Activated gamma-delta T cell treated with anti-CD3 and anti-CD28 coated beads, Interleukin-2, amount 50 U/mL, for 16 hours (primary cell): ENCODE results near the gene ATL2.
"Not testable (repeated sequence)": the region's sequence is repeated elsewhere in the genome, so short reads cannot be mapped to it uniquely, and the experiment has no call there.

Experiments
- DNase-seq: peaks from one replicate; pipeline ENCODE4 v3.0.0-alpha.2; 2020; ENCODE audit warnings: low read depth

Gene ATL2

DNA sequence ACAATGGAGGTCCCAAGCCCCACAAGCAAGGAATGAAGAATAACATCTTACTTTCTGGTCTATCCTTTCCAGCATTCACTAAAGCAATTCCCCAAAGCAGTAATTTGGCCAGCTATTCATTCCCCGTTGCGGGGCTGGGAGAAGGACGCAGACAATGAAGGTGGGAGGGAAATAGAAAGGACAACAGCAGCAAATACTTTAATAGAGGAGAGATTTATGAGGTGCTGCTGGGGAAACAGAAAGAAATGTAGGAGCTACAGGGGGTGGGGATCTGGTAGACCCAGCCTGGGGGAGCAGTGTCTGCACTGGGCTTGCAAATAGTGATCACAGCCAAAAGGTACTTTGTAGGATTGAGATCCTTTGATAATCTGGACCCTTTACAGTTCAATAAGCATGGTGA is 13.9 kb upstream of the ATL2 start:
- DNase-seq = no peak

DNA sequence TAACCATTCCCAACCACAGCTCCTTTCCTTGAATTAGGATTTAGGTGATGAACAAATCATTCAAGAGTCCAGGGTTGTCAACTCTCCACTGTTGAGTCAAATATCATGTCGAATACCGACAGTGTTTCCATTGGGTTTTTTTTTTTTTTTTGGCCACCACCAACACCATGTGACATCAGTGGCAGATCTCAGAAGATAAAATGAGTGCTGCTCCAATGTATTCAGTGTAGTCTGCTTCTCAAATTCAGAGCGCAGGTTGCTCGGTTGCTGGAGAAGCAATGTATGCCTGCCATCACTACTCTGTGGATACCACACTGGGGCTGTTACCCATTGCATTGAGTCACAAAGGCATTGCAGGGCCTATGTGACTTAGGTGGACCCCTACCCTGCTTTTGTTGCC is 10.8 kb upstream of the ATL2 start:
- DNase-seq = no peak

DNA sequence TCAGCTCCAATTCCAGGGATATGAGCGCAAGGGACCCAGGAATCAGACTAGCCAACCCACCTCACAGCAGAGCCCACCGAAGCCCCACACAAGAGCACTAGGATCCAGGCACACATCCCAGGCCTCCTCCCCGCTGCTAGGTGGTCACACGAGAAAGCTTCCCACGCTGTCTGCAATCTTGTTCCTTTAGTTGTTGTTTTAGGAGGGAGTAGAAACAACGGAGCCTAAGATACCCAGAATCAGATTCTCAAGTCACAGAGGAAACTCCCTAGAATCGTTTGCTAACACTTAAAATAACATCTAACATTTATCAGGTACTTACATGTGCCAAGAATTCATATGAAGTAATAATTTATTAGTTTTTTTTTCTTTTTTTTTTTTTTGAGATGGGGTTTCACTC is 9.7 kb upstream of the ATL2 start:
- no peak for DNase-seq

DNA sequence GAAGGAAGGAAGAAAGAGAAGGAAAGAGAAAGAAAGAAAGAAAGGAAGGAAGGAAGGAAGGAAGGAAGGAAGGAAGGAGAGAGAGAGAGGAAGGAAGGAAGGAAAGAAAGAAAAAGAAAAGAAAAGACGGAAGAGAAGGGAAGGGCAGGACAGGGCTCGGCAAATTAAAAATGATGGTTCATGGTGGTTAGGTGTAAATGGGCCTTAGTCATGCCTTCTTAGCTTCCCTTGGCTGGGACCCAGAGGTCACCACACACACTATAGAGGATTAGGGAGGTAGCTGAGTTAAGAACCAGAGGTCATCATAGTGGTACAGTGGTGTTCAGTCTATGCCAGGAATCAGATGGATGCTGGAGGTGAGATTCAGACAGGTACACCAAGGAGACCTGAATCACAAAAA is 9.3 kb upstream of the ATL2 start:
- no peak for DNase-seq

DNA sequence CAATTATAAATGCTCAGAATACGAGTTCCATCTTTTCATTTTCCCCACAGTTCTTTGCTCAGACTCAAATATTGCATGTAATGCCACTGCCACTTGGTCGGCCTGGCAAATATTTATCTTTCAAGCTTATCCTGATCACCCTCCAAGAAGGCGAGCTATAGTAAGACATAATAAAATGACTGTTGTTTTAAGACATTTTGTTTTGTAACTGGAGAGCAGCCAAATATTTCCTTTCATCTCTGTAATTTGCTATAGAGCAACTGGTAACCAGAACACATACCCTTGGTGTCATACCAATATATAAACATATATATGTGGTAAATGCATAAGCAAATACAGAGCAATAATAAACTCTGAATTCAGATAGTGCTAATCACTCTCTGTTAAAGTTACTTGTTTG is 7.3 kb upstream of the ATL2 start:
- no peak for DNase-seq

DNA sequence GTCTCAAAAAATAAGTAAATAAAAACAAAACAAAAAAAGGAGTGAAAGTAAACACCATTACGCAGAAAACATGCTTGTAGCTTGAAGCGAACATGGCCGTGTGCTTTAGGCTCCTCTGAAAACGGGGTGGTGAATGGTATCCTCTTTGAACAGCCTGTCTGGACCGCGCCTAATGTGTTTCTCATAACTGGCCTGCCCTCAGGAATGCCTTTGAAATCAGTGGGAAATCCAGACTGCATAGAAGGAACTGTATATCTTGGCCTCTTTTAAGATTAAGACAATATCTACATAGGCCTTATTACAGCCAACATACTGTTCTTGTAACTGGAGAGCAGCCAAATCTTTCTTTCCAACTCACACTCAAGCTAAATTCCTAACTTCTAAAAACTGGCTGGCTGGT is 6.7 kb upstream of the ATL2 start:
- DNase-seq = not testable (repeated sequence)

DNA sequence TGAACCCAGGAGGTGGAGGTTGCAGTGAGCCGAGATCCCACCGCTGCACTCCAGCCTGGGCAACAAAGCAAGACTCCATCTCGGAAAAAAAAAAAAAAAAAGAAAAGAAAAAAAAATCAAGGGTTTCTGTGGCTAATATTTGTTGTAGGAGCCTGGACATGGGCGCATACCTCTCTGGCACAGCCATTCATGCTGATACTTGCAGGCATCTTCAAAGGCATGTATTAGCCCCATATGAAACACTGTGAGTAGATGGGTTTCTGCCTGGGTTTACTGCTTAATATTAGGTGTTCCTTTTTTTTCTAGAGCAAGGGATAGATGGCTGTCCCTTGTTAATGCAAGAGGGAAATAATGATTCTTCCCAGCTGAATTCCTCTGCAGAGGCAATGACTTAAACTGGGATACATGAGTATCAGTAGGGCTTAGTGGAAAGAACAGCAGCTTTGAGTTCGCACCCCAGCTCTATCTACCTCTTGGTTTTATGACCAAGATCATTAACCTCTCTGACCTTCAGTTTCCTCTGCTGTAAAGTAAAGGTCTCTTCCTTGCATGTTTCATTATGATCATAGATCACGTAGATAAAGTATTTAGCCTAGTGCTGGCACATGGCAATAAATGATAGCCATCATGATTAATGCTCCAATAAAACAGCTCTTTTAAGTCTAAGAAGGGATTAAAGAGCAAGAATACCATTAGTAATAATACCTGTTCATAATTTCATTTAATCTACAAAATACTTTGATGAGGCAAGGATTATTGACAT is 4.5 kb upstream of the ATL2 start:
- no peak for DNase-seq

DNA sequence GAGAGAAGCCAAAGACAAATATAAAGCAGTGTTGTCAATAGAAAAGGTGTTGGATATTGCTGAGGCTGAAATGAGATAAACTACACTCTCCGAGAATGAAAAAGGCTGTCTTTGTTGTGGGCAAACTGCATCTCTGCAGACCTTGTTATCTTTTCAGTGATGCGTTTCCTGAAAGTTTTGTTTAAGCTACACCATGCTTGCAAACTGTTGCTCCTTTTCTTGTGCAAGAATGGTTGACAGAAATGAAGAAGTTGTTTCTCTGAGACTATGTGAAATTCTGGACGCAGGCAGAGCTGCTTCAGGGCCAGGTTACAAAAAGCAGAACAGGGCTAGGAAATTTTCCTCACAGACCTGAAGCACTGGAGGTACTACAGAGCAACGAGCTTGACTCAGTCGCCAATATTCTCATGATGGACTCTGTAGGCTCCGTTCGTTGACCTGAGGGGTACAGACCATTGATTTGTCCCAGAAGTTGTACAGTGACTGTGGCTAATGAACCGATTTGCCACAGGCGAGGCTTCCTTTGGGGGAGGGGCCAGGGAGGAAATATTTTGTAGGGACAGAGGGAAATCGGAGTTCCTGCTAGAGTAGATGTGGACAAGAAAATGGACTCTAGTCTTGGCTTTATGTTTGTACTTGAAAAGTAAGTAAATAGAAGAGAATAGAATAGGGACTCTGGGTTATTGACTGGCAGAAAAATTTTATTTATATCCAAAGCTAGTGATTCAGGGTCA is 3.5 kb upstream of the ATL2 start:
- DNase-seq = no peak

DNA sequence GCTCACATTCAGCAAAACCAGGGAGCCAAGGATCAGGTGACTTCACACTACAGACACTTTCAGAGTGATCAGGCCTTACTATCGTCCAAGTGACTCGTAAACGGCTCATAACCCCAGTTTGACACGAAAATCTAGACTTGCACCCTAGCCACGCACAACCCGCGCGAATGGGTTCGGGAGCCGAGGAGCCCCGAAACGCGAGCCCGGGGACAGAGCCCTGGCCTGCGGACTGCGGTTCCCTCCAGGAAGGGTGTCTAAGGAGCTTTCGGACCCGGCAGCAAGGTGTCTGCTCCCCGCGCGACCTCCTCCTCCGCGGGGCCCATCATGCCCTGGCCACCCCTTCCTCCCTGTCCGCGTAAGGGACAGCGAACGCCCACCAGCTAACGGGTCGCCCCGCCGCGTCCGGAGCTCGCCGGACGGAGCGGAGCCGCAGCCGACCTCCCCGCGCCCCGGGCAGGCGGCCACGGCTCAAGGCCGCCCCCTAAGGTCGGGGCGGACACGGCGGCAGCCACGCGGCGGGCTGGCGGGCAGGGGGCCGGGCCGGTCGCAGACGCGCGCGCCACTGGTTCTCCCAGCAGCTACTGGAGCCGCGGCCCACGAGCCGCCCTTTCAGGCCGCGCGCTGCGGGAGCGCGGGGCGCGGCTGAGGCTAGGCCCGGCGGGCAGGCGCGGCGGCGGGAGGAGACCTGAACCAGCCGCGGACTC is 575 bp downstream of the ATL2 start:
- peak; percentile 25 for DNase-seq

DNA sequence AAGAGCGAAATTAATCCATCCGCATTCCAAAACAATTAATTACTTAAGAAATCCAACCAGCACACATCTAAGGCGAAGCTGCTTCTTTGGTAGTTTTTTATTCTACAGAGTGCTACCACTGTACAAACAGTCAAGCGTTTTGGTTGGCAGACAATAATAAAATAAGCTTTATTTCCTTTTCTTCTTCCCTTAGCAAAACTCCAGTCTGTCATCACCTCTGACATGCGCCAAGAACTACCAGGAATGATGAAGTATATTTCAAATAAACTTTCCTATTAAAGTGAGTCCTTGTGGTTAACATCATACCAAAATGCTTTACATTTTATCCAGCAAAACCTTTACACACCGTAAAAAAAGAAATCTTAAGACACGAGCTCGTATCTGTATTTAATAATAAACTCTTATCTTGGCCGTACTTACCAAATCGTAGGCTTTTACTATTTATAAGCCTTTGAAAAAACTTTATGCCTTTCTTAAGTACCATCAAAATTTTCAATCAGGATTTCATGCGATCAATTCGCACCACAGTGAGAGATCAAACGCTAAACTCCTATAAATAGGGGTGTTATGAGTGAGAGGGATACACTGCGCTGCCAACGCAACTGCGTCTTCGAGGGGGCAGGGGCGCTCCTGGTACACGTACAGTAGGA is 1.3 kb downstream of the ATL2 start:
- no peak for DNase-seq

DNA sequence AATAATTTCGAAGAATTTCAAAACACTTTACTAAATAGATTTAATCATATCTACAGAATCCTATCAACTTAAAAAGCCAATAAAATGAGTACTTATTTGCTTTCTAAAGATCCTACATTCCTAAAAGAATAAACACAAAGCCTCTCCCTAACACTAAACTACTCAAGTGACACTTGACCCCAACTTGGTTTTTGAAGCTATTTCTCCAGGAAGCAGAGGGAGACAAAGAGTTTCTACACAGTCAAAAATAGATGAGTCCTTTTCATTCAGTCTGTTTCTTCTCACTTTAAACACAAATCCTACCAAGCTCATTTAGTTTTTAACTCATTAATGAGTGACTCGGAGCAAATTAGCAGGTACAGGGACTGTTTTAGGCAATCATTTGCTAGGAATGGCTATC is 2.1 kb downstream of the ATL2 start:
- DNase-seq = no peak

DNA sequence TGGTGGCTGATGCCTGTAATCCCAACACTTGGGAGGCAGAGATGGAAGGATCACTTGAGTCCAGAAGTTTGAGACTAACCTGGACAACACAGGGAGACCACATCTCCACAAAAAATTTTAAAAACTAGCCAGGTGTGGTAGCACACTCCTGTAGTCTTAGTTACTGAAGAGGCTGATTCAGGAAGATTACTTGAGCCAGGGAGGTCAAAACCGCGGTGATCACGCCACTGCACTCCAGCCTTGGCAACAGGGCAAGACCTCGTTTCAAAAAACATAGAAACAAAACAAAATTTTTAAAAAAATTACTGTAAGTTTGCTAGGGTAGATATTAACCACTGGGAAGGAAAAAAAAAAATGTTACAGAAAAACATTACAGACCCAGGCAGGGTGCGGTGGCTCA is 5.8 kb downstream of the ATL2 start:
- no peak for DNase-seq

DNA sequence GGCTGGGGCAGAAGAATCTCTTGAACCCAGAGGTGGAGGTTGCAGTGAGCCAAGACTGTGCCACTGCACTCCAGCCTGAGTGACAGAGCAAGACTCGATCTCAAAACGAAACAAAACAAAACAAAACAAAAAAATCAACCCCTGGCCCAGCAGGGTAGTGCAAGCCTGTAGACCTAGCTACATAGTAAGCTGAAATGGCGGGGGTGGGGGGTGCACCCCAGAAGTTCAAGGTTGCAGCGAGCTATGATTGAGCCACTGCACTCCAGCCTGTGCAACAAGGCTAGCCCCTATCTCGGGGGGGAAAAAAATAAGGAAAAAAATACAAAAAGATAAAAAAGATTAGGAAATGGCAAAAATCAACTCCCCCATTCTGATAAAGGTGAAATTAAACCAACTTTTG is 6.4 kb downstream of the ATL2 start:
- DNase-seq = no peak

DNA sequence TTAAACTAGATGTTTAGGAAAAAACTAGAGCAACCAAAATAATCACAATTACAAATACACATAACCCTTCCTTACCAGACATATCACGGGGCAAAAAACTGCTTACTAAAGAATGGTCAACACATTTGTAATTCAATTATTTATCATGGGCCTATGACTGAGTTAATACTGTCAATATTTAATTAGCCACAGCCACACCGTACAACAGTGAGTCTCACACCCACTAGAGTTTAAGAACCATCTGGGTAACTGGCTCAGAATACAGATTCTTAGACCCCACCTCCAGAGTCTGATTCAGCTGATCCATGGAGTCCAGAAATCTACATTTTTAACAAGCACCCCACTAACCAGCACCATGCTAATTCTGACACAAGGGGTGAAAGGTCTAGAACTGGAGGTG is 14.8 kb downstream of the ATL2 start:
- DNase-seq = no peak

DNA sequence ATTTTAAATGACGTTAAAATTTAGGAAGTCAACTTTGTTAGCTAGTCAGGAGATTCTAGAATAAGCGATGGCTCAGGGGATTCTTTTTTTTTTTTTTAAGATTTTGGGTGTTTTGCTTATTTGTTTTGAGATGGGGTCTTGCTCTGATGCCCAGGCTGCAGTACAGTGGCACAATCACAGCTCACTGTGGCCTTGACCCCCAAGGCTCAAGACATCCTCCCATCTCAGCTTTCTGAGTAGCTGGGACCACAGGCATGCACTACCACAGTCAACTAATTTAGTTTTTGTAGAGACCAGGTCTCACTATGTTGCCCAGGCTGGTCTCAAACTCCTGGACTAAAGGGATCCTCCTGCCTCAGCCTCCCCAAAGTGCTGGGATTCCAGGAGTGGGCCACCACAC is 16.9 kb downstream of the ATL2 start:
- no peak for DNase-seq

DNA sequence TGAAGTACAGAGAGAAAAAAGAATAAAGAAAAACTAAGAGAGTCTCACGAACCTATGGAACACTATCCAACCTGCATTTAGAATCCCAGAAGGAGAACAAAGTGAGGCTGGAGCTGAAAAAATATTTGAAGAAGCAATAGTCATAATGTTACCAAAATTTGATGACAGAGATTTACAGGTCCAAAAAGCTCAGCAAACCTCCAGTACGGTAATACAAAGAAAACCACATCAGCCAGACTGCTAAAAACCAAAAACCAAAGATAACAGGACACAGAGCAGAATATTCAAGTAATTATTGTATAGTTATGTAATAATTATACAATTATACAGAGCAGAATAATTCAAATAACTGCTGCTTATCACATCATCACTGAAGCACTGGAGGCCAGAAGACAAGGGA is 23.7 kb downstream of the ATL2 start:
- DNase-seq = no peak

DNA sequence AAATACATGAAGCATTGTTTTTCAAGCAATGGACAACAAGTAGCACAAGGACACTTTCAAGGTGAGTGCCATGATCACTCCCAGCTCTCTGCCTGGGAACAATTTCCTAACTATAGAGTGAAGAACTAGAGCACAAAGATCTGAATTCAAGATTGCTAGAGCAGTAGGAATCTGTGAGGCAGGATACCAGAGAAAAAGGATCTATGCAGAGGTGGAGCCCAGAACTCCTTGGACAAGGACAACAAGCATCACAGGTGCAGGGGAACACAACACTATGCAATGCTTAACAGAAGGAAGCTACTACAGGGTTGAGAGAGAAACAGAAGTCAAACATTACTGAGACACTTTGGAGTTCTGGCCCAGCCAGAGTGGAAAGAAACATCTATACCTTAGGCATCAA is 24.7 kb downstream of the ATL2 start:
- DNase-seq = no peak

DNA sequence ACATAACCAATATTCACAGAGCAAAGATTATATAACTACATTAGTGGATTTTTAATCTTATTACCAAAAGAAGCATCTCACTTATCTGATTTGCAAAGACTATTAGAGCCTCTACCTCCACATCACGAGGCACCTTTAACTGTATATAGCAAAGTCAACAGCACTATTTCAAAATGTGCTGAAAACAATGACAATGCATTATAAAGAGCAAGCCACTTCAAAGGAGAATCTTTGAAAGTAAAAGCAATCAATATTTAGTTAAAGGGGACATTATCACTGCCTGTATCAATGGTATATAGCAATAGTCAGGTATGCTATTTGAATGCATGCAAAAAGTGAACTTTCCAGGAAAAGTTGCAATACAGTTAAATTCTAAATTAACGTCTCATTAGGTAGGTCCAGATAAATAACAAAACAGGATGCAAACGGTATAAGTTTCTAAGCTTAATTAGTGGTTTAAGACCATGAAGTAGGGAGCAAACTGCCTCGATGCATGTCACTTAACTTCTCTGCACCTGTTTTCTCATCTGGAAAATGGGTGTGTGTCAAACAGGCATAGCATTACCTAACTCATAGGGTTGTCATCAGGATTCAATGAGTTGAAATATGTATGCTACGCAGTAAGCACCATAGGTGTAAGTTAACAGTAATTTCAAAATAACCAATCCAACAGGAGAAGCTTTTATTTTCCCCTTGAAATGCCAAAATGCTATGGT is 31.6 kb downstream of the ATL2 start:
- no peak for DNase-seq

DNA sequence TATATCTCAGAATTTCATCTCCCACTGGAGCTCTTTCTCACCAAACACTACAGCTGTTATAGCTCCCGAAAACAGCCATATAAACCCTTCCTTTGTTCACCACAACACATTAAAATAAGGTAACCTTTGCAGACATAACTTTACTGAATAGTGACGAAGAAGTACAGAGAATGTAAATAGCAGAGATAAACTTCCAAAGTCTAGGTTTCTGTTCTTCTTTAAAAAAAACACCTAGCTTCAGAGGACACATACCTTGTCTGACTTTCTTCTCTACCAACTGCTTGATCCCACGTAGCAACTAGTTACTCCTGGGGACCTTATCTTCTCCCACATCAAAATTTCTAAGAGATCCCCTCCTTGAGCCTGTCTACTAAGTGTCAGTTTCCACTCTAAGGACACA is 32.3 kb downstream of the ATL2 start:
- no peak for DNase-seq

DNA sequence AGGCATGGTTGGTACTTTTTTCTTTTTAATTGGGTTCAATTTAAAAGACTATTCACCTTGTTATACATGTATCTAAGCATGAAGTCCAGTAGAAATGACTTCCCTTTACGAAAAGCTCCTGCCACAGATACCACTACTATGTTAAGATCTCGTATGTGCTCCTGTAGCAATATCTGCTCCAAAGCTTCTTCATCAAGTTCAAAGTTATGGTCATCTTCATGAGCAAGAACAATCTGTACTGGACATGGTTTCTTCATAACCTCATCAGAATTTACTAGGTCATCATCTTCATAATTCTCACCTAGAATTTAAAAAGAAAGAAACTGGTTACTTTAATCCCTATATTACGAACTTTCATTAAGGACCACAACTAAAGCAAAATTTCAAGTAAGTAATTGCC is 33.9 kb downstream of the ATL2 start:
- DNase-seq = no peak

DNA sequence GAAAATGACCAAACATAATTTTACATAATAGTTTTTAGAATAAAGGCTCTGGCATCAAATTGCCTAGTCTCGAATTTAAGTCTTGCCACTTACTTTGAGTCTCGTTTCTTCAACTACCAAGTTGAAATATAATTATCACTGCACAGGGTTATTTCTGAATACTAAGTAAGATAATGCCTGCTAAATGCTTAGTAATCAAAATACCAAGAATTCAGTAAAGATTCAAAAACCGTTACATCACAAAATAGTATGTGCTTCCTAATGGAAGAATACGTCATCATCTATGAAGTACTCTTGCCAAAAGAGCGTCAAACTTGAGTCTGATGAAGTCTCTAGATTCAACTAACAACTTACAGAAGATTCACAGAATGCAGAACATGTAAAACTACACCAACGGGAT is 40.5 kb downstream of the ATL2 start:
- no peak for DNase-seq

DNA sequence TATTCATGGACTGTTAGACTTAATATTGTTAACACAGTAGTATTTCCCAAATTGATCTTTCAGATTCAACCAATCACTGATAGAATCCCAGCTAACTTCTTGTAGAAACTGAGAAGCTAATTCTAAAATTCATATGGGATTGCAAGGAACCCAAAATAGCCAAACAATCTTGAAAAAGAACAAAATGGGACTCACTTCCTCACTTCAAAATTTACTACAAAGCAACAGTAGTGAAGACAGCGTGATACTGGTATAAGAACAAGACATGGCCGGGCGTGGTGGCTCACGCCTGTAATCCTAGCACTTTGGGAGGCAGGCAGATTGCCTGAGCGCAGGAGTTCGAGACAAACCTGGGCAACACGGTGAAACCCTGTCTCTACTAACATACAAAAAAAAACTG is 46.3 kb downstream of the ATL2 start:
- no peak for DNase-seq
